IMR-90 (cell line): ENCODE measurements around the gene ADAMTS9. TPM values are rescaled to one million over a fixed set of nuclear protein-coding genes. Genes with fewer than 3 reads are reported as not detected.

ENCODE experiments used
- ATAC-seq: fragments of 200-7000 bp; cut with Tn5 transposase; 2 replicates; pipeline ENCODE4 v1.9.1; 2020; ENCODE audit warnings: low read depth, mild to moderate bottlenecking, moderate library complexity
- BruUV-seq: library from RNA; stranded (reverse); fragments of 400-500 nt; replicated peaks from 2 replicates; lab custom pipeline; 2021; lab: Mats Ljungman, UMichigan
- CTCF ChIA-PET: fragments of 300-600 bp; formaldehyde crosslinking; extraction: SDS; loops from one replicate; lab custom pipeline; 2021; ENCODE audit warnings: antibody characterized with exemption; lab: Yijun Ruan, JAX
- POLR2A ChIA-PET: fragments of 300-600 bp; sonication (Branson Sonifier 250); formaldehyde crosslinking; loops from one replicate; lab custom pipeline; 2022; ENCODE audit warnings: antibody characterized with exemption; ENCODE audit not compliant: unreplicated experiment; lab: Charles Lee
- DNase-seq: peaks from one replicate; pipeline ENCODE4 v3.0.0; 2013
- H2AFZ ChIP-seq: replicated peaks from 2 replicates; pipeline ENCODE3; 2013; ENCODE audit warnings: low read length, mild to moderate bottlenecking; ENCODE audit not compliant: poor library complexity
- H2AK5ac ChIP-seq: 2 replicates; pipeline ENCODE4 v1.6.1; 2013; ENCODE audit warnings: low read depth, low read length, inconsistent platforms
- H2AK9ac ChIP-seq: replicated peaks from 2 replicates; pipeline ENCODE3; 2013; ENCODE audit warnings: mild to moderate bottlenecking, low read depth, low read length, moderate library complexity; ENCODE audit not compliant: poor library complexity
- H2BK120ac ChIP-seq: 2 replicates; pipeline ENCODE4 v1.6.1; 2013; ENCODE audit warnings: low read depth, low read length, inconsistent platforms
- H2BK15ac ChIP-seq: 3 replicates; pipeline ENCODE4 v1.6.1; 2013; ENCODE audit warnings: low read depth, low read length, inconsistent platforms
- H2BK20ac ChIP-seq: 2 replicates; pipeline ENCODE4 v1.6.1; 2013; ENCODE audit warnings: low read depth, mild to moderate bottlenecking, inconsistent platforms, low read length, moderate library complexity
- H2BK5ac ChIP-seq: 2 replicates; pipeline ENCODE4 v1.6.1; 2013; ENCODE audit warnings: mild to moderate bottlenecking, low read depth, low read length, inconsistent platforms; ENCODE audit not compliant: poor library complexity, severe bottlenecking
- H3K14ac ChIP-seq: replicated peaks from 2 replicates; pipeline ENCODE4 v1.6.1; 2013; ENCODE audit warnings: low read depth, low read length, inconsistent platforms
- H3K18ac ChIP-seq: 2 replicates; pipeline ENCODE4 v1.6.1; 2013; ENCODE audit warnings: low read depth, low read length, control low read depth
- H3K23ac ChIP-seq: 2 replicates; pipeline ENCODE4 v1.6.1; 2013; ENCODE audit warnings: low read depth, low read length, inconsistent platforms
- H3K27ac ChIP-seq: 2 replicates; pipeline ENCODE4 v1.5.1; 2013; ENCODE audit warnings: mild to moderate bottlenecking, control low read depth, low read length; ENCODE audit not compliant: insufficient read depth
- H3K27me3 ChIP-seq: 2 replicates; pipeline ENCODE4 v1.6.1; 2013; ENCODE audit warnings: low read length; ENCODE audit not compliant: control insufficient read depth, insufficient read depth
- H3K36me3 ChIP-seq: 2 replicates; pipeline ENCODE4 v1.6.1; 2013; ENCODE audit warnings: low read length, mixed read lengths; ENCODE audit not compliant: control insufficient read depth, insufficient read depth
- H3K4ac ChIP-seq: 2 replicates; pipeline ENCODE4 v1.6.1; 2013; ENCODE audit warnings: low read depth, low read length, inconsistent platforms
- H3K4me1 ChIP-seq: 2 replicates; pipeline ENCODE4 v1.6.1; 2013; ENCODE audit warnings: low read length, mixed read lengths; ENCODE audit not compliant: control insufficient read depth, insufficient read depth
- H3K4me2 ChIP-seq: 2 replicates; pipeline ENCODE4 v1.6.1; 2013; ENCODE audit warnings: low read depth, mild to moderate bottlenecking, control low read depth, low read length, moderate library complexity
- H3K4me3 ChIP-seq: 2 replicates; pipeline ENCODE4 v1.5.1; 2013; ENCODE audit warnings: low read depth, mild to moderate bottlenecking, control low read depth, low read length, moderate library complexity; ENCODE audit not compliant: insufficient read depth
- H3K56ac ChIP-seq: 2 replicates; pipeline ENCODE4 v1.6.1; 2013; ENCODE audit warnings: low read length, inconsistent platforms; ENCODE audit not compliant: insufficient read depth; ENCODE audit errors: extremely low read depth
- H3K79me1 ChIP-seq, 2 experiments: 2 replicates each; pipeline ENCODE4 v1.6.1; 2013; ENCODE audit warnings: low read length in 2 of 2, inconsistent platforms in 1 of 2, low read depth in 1 of 2
- H3K9ac ChIP-seq: 2 replicates; pipeline ENCODE4 v1.6.1; 2013; ENCODE audit warnings: low read depth, low read length, control low read depth
- H3K9me1 ChIP-seq: 2 replicates; pipeline ENCODE4 v1.6.1; 2013; ENCODE audit warnings: low read length, inconsistent platforms; ENCODE audit not compliant: insufficient read depth
- H3K9me3 ChIP-seq: 2 replicates; pipeline ENCODE4 v1.6.1; 2013; ENCODE audit warnings: low read length; ENCODE audit not compliant: control insufficient read depth, insufficient read depth
- H4K20me1 ChIP-seq: 2 replicates; pipeline ENCODE4 v1.6.1; 2013; ENCODE audit warnings: low read length, inconsistent platforms; ENCODE audit not compliant: insufficient read depth
- H4K5ac ChIP-seq: 2 replicates; pipeline ENCODE4 v1.6.1; 2013; ENCODE audit warnings: mild to moderate bottlenecking, low read depth, low read length, control low read depth
- H4K8ac ChIP-seq, 2 experiments: 2 replicates each; pipeline ENCODE4 v1.6.1; 2013; ENCODE audit warnings: low read depth in 2 of 2, low read length in 2 of 2, control low read depth in 1 of 2, inconsistent platforms in 1 of 2
- H4K91ac ChIP-seq: 2 replicates; pipeline ENCODE4 v1.6.1; 2013; ENCODE audit warnings: low read depth, low read length, inconsistent platforms; ENCODE audit not compliant: insufficient read depth
- BHLHE40 ChIP-seq: fragments of 150-350 bp; IDR thresholded peaks from 2 replicates; pipeline ENCODE4 v1.6.1; 2016; ENCODE audit warnings: mild to moderate bottlenecking, low read depth, low read length
- CEBPB ChIP-seq: IDR thresholded peaks from 2 replicates; pipeline ENCODE4 v1.6.1; 2012; ENCODE audit warnings: low read depth, low read length, improper control_type of control experiment
- CHD1 ChIP-seq: IDR thresholded peaks from 2 replicates; pipeline ENCODE4 v1.6.1; 2012; ENCODE audit warnings: low read depth, low read length, improper control_type of control experiment
- CTCF ChIP-seq: conservative IDR thresholded peaks from 2 replicates; pipeline ENCODE4 v1.5.1; 2012; ENCODE audit warnings: mild to moderate bottlenecking, low read depth, low read length, improper control_type of control experiment
- ELK1 ChIP-seq: fragments of 150-350 bp; IDR thresholded peaks from 2 replicates; pipeline ENCODE4 v1.6.1; 2016; ENCODE audit warnings: low read depth, mild to moderate bottlenecking, low read length, moderate library complexity, borderline replicate concordance
- FOS ChIP-seq: fragments of 150-350 bp; IDR thresholded peaks from 2 replicates; pipeline ENCODE4 v1.6.1; 2016; ENCODE audit warnings: low read depth, low read length
- MAFK ChIP-seq: IDR thresholded peaks from 2 replicates; pipeline ENCODE4 v1.6.1; 2012; ENCODE audit warnings: low read depth, low read length, improper control_type of control experiment
- MAZ ChIP-seq: IDR thresholded peaks from 2 replicates; pipeline ENCODE4 v1.6.1; 2012; ENCODE audit warnings: low read depth, mild to moderate bottlenecking, low read length, improper control_type of control experiment, moderate library complexity, borderline replicate concordance
- MXI1 ChIP-seq: IDR thresholded peaks from 2 replicates; pipeline ENCODE4 v1.6.1; 2012; ENCODE audit warnings: low read depth, mild to moderate bottlenecking, low read length, moderate library complexity, borderline replicate concordance
- NFE2L2 ChIP-seq: fragments of 150-350 bp; IDR thresholded peaks from 2 replicates; pipeline ENCODE4 v1.6.1; 2016; ENCODE audit warnings: low read depth, mild to moderate bottlenecking, low read length
- POLR2A ChIP-seq: IDR thresholded peaks from 2 replicates; pipeline ENCODE4 v1.6.1; 2012; ENCODE audit warnings: mild to moderate bottlenecking, low read depth, low read length
- RAD21 ChIP-seq: IDR thresholded peaks from 2 replicates; pipeline ENCODE4 v1.6.1; 2012; ENCODE audit warnings: low read length, improper control_type of control experiment
- RCOR1 ChIP-seq: IDR thresholded peaks from 2 replicates; pipeline ENCODE4 v1.6.1; 2012; ENCODE audit warnings: mild to moderate bottlenecking, low read length, improper control_type of control experiment; ENCODE audit not compliant: insufficient replicate concordance
- RFX5 ChIP-seq: IDR thresholded peaks from 2 replicates; pipeline ENCODE4 v1.8.0; 2012; ENCODE audit warnings: low read depth, mild to moderate bottlenecking, low read length, moderate library complexity
- SMC3 ChIP-seq: fragments of 150-350 bp; IDR thresholded peaks from 2 replicates; pipeline ENCODE4 v1.6.1; 2016; ENCODE audit warnings: low read depth, mild to moderate bottlenecking, antibody characterized with exemption, low read length, moderate library complexity
- WGBS, 2 experiments: methylation state at CpG; one replicate each; pipeline versions ENCODE4 v1.1.5 to v1.1.7; 2013; ENCODE audit warnings: missing lambda C conversion rate in 2 of 2; ENCODE audit not compliant: insufficient read length in 1 of 2; ENCODE audit errors: extremely low coverage in 2 of 2; 5-methylcytosine and 5-hydroxymethylcytosine counted together
- dilution Hi-C: fragments of 300-500 bp; cut with HindIII; formaldehyde crosslinking; loops from one replicate; pipeline ENCODE4 v1.14.3; 2018; ENCODE audit warnings: low sequenced_read_pairs; ENCODE audit not compliant: unreplicated experiment
- in situ Hi-C: fragments of 300-500 bp; cut with MboI; formaldehyde crosslinking; loops from 3 replicates; pipeline ENCODE4 v1.14.3; 2019; ENCODE audit warnings: low sequenced_read_pairs, inconsistent platforms, mixed read lengths
- intact Hi-C: fragments of 100-400 bp; cut with micrococcal nuclease; formaldehyde crosslinking; loops from 2 replicates; pipeline ENCODE4 v1.10.0; 2022
- polyA plus RNA-seq, 3 experiments: library from polyadenylated mRNA; depleted of rRNA; stranded (reverse); fragments of >200 nt; gene quantifications; 2 replicates each; pipeline ENCODE4 v1.2.3, GENCODE V29; 2012; ENCODE audit warnings: low replicate concordance in 1 of 3
- total RNA-seq: library from RNA; depleted of rRNA; stranded (reverse); fragments of >200 nt; gene quantifications from 2 replicates; pipeline ENCODE4 v1.2.3, GENCODE V29; 2012
- TF ChIP-seq, protein P1 (sequence below): fragments of 150-350 bp; IDR thresholded peaks from 2 replicates; pipeline ENCODE4 v1.6.1; 2017; ENCODE audit warnings: mild to moderate bottlenecking, antibody characterized with exemption, low read length, low read depth

Gene ADAMTS9
- total and polyA plus RNA-seq, 2 of the 4 experiments (the other 2 are of a cell fraction), result 0.55 to 1.1 TPM

DNA sequence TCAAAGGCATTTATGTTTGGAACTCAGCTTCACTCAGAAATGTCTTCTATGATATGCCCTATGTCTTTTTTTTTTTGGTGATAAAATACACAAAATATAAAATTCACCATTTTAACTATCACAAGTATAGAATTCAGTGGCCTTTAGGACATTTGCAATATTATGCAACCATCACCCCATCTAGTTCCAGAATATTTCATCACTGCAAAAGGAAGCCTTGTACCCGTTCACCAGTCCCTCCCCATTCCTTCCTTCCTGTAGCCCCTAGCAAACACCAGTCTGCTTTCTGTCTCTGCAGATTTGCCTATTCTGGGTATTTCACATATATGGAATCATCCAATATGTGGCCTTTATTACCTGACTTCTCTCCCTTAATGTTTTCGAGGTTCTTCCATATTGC, 134.8 kb downstream of the ADAMTS9 start:
- dilution Hi-C loops, result no loop called here

More for the DNA sequence above, 134.8 kb downstream of the ADAMTS9 start:
- Histone ChIP-seq H2BK5ac (no peak overlapping the region), H3K56ac (no peak overlapping the region), H4K20me1 (no peaks in the 10 kb centered on the region), H3K14ac (no peak overlapping the region), H3K4me2 (no peak overlapping the region), H3K27me3 (no peaks in the 10 kb centered on the region), H3K23ac (no peak overlapping the region), H2BK120ac (no peak overlapping the region), H3K27ac (no peak overlapping the region), H3K9ac (no peak overlapping the region), H4K8ac (no peak overlapping the region), H3K9me3 (no peaks in the 10 kb centered on the region), H3K79me1 (no peaks in the 10 kb centered on the region), H3K4ac (no peak overlapping the region), H2AK5ac (no peak overlapping the region), H3K36me3 (peaks cover 6% of the 10 kb centered on the region; the same call in 1 of the 2 replicates), H4K5ac (no peak overlapping the region), H2AFZ (no peak overlapping the region), H3K9me1 (no peaks in the 10 kb centered on the region), H3K4me1 (peaks cover 8% of the 10 kb centered on the region; the same call in 1 of the 2 replicates), H2BK20ac (no peak overlapping the region), H3K18ac (no peak overlapping the region), H2BK15ac (no peak overlapping the region), H2AK9ac (no peak overlapping the region), H4K91ac (no peak overlapping the region), H3K4me3 (no peak overlapping the region)
- BruUV-seq, result no TSS peak
- in situ Hi-C loops (no loop called here), intact Hi-C loops (no loop called here)
- no peak for ATAC-seq
- no CpG with 5 or more reads among the region's 2 CpGs for WGBS, 2 experiments
- ChIA-PET POLR2A (no interaction called here), CTCF (interaction anchor here (0.6 kb wide), 1 partner anchor 25 kb away, joined by 3 read pairs; no protein-coding TSS in a partner anchor)
- DNase-seq, result no peak
- TF ChIP-seq RAD21, result no peak
- TF ChIP-seq RCOR1, result no peak
- TF ChIP-seq, protein P1, sequence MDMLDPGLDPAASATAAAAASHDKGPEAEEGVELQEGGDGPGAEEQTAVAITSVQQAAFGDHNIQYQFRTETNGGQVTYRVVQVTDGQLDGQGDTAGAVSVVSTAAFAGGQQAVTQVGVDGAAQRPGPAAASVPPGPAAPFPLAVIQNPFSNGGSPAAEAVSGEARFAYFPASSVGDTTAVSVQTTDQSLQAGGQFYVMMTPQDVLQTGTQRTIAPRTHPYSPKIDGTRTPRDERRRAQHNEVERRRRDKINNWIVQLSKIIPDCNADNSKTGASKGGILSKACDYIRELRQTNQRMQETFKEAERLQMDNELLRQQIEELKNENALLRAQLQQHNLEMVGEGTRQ, result no peak
- no peak for TF ChIP-seq MXI1
- TF ChIP-seq POLR2A, result no peak
- TF ChIP-seq ELK1, result no peak
- TF ChIP-seq RFX5, result no peak
- no peak for TF ChIP-seq CHD1
- TF ChIP-seq FOS, result no peak
- no peak for TF ChIP-seq MAZ
- TF ChIP-seq NFE2L2, result no peak
- TF ChIP-seq CEBPB, result no peak
- TF ChIP-seq MAFK, result no peak
- no peak for TF ChIP-seq CTCF
- no peak for TF ChIP-seq BHLHE40
- TF ChIP-seq SMC3, result no peak
